IPS-18c (cell line): ENCODE measurements around the gene SPATS2L.
"Not testable (repeated sequence)": the region's sequence is repeated elsewhere in the genome, so short reads cannot be mapped to it uniquely, and the experiment has no call there.

Experiments
- H3K4me3 ChIP-seq: 2 replicates; pipeline ENCODE4 v1.7.0; 2013; ENCODE audit warnings: low read depth, mild to moderate bottlenecking, low read length, moderate library complexity; ENCODE audit not compliant: insufficient read depth
- H3K9me3 ChIP-seq: one replicate; pipeline ENCODE4 v1.6.1; 2013; ENCODE audit warnings: mild to moderate bottlenecking, low read length, moderate library complexity; ENCODE audit not compliant: control insufficient read depth, insufficient read depth

SPATS2L gene

GRCh38 chr2:200336980-200337615, 30.6 kb downstream of the SPATS2L start:
- Histone ChIP-seq H3K4me3 (no peak overlapping the region), H3K9me3 (no peaks in the 10 kb centered on the region)

GRCh38 chr2:200337621-200338020, 31.1 kb downstream of the SPATS2L start:
- H3K9me3 ChIP-seq = no peaks in the 10 kb centered on the region

GRCh38 chr2:200338692-200339091, 32.2 kb downstream of the SPATS2L start:
- Histone ChIP-seq H3K4me3 (no peak overlapping the region), H3K9me3 (no peaks in the 10 kb centered on the region)

More at GRCh38 chr2:200337621-200338020, 31.1 kb downstream of the SPATS2L start:
- no peak overlapping the region for H3K4me3 ChIP-seq

GRCh38 chr2:200340508-200341224, 34.2 kb downstream of the SPATS2L start:
- Histone ChIP-seq H3K4me3 (no peak overlapping the region), H3K9me3 (no peaks in the 10 kb centered on the region)

GRCh38 chr2:200341376-200341775, 34.9 kb downstream of the SPATS2L start:
- Histone ChIP-seq H3K4me3 (no peak overlapping the region), H3K9me3 (no peaks in the 10 kb centered on the region)

- Histone ChIP-seq H3K4me3 (no peak overlapping the region), H3K9me3 (no peaks in the 10 kb centered on the region)
Measured at GRCh38 chr2:200342235-200342634, 35.7 kb downstream of the SPATS2L start.

- H3K9me3 ChIP-seq = no peaks in the 10 kb centered on the region
- H3K4me3 ChIP-seq = no peak overlapping the region
Measured at GRCh38 chr2:200342654-200343053, 36.2 kb downstream of the SPATS2L start.

- not testable (repeated sequence) for H3K9me3 ChIP-seq, H3K4me3 ChIP-seq
Measured at GRCh38 chr2:200344202-200344601, 37.7 kb downstream of the SPATS2L start.

GRCh38 chr2:200345975-200346374, 39.5 kb downstream of the SPATS2L start:
- no peaks in the 10 kb centered on the region for H3K9me3 ChIP-seq
- no peak overlapping the region for H3K4me3 ChIP-seq

GRCh38 chr2:200347301-200347700, 40.8 kb downstream of the SPATS2L start:
- Histone ChIP-seq H3K4me3 (no peak overlapping the region), H3K9me3 (no peaks in the 10 kb centered on the region)

- H3K4me3 ChIP-seq = no peak overlapping the region
Measured at GRCh38 chr2:200348897-200349563, 42.5 kb downstream of the SPATS2L start.

GRCh38 chr2:200349868-200350267, 43.4 kb downstream of the SPATS2L start:
- no peaks in the 10 kb centered on the region for H3K9me3 ChIP-seq
- no peak overlapping the region for H3K4me3 ChIP-seq

More at GRCh38 chr2:200348897-200349563, 42.5 kb downstream of the SPATS2L start:
- no peaks in the 10 kb centered on the region for H3K9me3 ChIP-seq

GRCh38 chr2:200350850-200351285, 44.4 kb downstream of the SPATS2L start:
- H3K4me3 ChIP-seq = no peak overlapping the region
- H3K9me3 ChIP-seq = no peaks in the 10 kb centered on the region

- no peak overlapping the region for H3K4me3 ChIP-seq
Measured at GRCh38 chr2:200351815-200352214, 45.3 kb downstream of the SPATS2L start.

GRCh38 chr2:200352636-200353035, 46.1 kb downstream of the SPATS2L start:
- Histone ChIP-seq H3K9me3 (no peaks in the 10 kb centered on the region), H3K4me3 (no peak overlapping the region)

More at GRCh38 chr2:200351815-200352214, 45.3 kb downstream of the SPATS2L start:
- H3K9me3 ChIP-seq = no peaks in the 10 kb centered on the region

GRCh38 chr2:200353120-200353519, 46.6 kb downstream of the SPATS2L start:
- no peaks in the 10 kb centered on the region for H3K9me3 ChIP-seq
- no peak overlapping the region for H3K4me3 ChIP-seq

GRCh38 chr2:200353874-200354273, 47.4 kb downstream of the SPATS2L start:
- H3K4me3 ChIP-seq = no peak overlapping the region
- H3K9me3 ChIP-seq = no peaks in the 10 kb centered on the region
